Measurements from ENCODE around the gene SUN5.
A peak's percentile ranks its signal among the peaks of the same experiment; 100 is the strongest.

SUN5 gene

GRCh38 chr20:33002087-33002808 lies 2.0 kb downstream of the SUN5 start:
- DNase-seq = peak in 1 of 10 donors; percentile 36
- intact Hi-C loops (cut with DNase I) = no loop called here

GRCh38 chr20:33000802-33001466 lies 3.3 kb downstream of the SUN5 start:
- peak in 2 of 10 donors; percentile 35 to 61 for DNase-seq
- intact Hi-C loops (cut with DNase I) = no loop called here

- peak in 2 of 10 donors; percentile 26 to 30 for DNase-seq
Observed at GRCh38 chr20:32999603-33000250, 4.5 kb downstream of the SUN5 start.

GRCh38 chr20:32997431-32997830 lies 6.8 kb downstream of the SUN5 start:
- no peak for DNase-seq
- intact Hi-C loops (cut with DNase I) = no loop called here

More at GRCh38 chr20:32999603-33000250, 4.5 kb downstream of the SUN5 start:
- intact Hi-C loops (cut with DNase I) = no loop called here

GRCh38 chr20:32995802-32996201 lies 8.4 kb downstream of the SUN5 start:
- DNase-seq = no peak
- intact Hi-C loops (cut with DNase I) = no loop called here

- peak in 1 of 10 donors; percentile 13 for DNase-seq
- intact Hi-C loops (cut with DNase I) = no loop called here
Observed at GRCh38 chr20:32993496-32994050, 10.7 kb downstream of the SUN5 start.

GRCh38 chr20:32991792-32992641 lies 12.2 kb downstream of the SUN5 start:
- intact Hi-C loops (cut with DNase I) = no loop called here
- peak in 1 of 10 donors; percentile 7 for DNase-seq

- intact Hi-C loops (cut with DNase I) = no loop called here
- peak in 1 of 10 donors; percentile 3 for DNase-seq
Observed at GRCh38 chr20:32991383-32991782, 12.8 kb downstream of the SUN5 start.

- intact Hi-C loops (cut with DNase I) = no loop called here
- DNase-seq = peak in 1 of 10 donors; percentile 63
Observed at GRCh38 chr20:32990426-32990825, 13.8 kb downstream of the SUN5 start.

GRCh38 chr20:32989507-32990283 lies 14.5 kb downstream of the SUN5 start:
- peak in 1 of 10 donors; percentile 62 for DNase-seq
- intact Hi-C loops (cut with DNase I) = no loop called here

- intact Hi-C loops (cut with DNase I) = no loop called here
- DNase-seq = peak in 1 of 10 donors; percentile 70
Observed at GRCh38 chr20:32988008-32988407, 16.2 kb downstream of the SUN5 start.

- intact Hi-C loops (cut with DNase I) = no loop called here
- peak in 1 of 10 donors; percentile 80 for DNase-seq
Observed at GRCh38 chr20:32987044-32987825, 17.0 kb downstream of the SUN5 start.

- DNase-seq = peak in 2 of 10 donors; percentile 62 to 88
- intact Hi-C loops (cut with DNase I) = no loop called here
Observed at GRCh38 chr20:32986331-32986966, 17.8 kb downstream of the SUN5 start.

GRCh38 chr20:32985596-32985995 lies 18.6 kb downstream of the SUN5 start:
- DNase-seq = peak in 2 of 10 donors; percentile 46 to 69
- intact Hi-C loops (cut with DNase I) = no loop called here

GRCh38 chr20:32984631-32985354 lies 19.4 kb downstream of the SUN5 start:
- intact Hi-C loops (cut with DNase I) = loop anchor here (5.0 kb wide), 1 partner anchor 82 kb away; no protein-coding TSS in a partner anchor
- DNase-seq = peak in 2 of 10 donors; percentile 35 to 67

- DNase-seq = peak in 8 of 10 donors; percentile 25 to 94 (median 63)
- intact Hi-C loops (cut with DNase I) = loop anchor here (5.0 kb wide), 1 partner anchor 82 kb away; no protein-coding TSS in a partner anchor
Observed at GRCh38 chr20:32984196-32984595, 20.0 kb downstream of the SUN5 start.
